HepG2 (cell line): Measurements from ENCODE around the gene TBX18. TPM values are rescaled to one million over a fixed set of nuclear protein-coding genes. Genes with fewer than 3 reads are reported as not detected.

Experiments used
- ATAC-seq: fragments of 200-7000 bp; cut with Tn5 transposase; 3 replicates; pipeline ENCODE4 v1.9.1; 2020; ENCODE audit warnings: mild to moderate bottlenecking, moderate library complexity
- BruUV-seq: library from RNA; stranded (reverse); fragments of 400-500 nt; replicated peaks from 2 replicates; lab custom pipeline; 2021; lab: Mats Ljungman, UMichigan
- CTCF ChIA-PET: fragments of 300-600 bp; formaldehyde crosslinking; extraction: SDS; loops from one replicate; lab custom pipeline; 2021; ENCODE audit warnings: low total read pairs, inconsistent platforms, low intra/inter-chr PET ratio; lab: Yijun Ruan, JAX
- POLR2A ChIA-PET: fragments of 350-600 bp; sonication (Branson Sonifier 250); formaldehyde crosslinking; loops from one replicate; lab custom pipeline; 2020; ENCODE audit warnings: antibody characterized with exemption, inconsistent platforms; lab: Yijun Ruan, JAX
- DNase-seq: peaks from one replicate; pipeline ENCODE4 v3.0.0-alpha.2; 2015; ENCODE audit warnings: low spot score
- FAIRE-seq: peaks from 3 replicates; lab custom pipeline; 2011; peaks lifted over from hg19 to GRCh38; lab: Jason Lieb, UNC
- H2AFZ ChIP-seq: one replicate; pipeline ENCODE4 v1.6.1; 2011; ENCODE audit warnings: low read length, inconsistent platforms
- H3K27ac ChIP-seq: fragments of 300-600 bp; 3 replicates; pipeline ENCODE4 v1.8.0; 2011; ENCODE audit warnings: mixed run types, mild to moderate bottlenecking, mixed read lengths, low read length, inconsistent platforms; ENCODE audit not compliant: insufficient read depth; ENCODE audit errors: extremely low read length
- H3K27me3 ChIP-seq, 2 experiments: fragments of 200-600 bp in 1 of 2; 2 replicates in 1 of 2; 3 replicates in 1 of 2; pipeline versions ENCODE4 v1.6.0 to v1.8.0; 2011; ENCODE audit warnings: low read length in 2 of 2, mild to moderate bottlenecking in 2 of 2, moderate library complexity in 2 of 2, inconsistent platforms in 1 of 2; ENCODE audit not compliant: insufficient read depth in 2 of 2, control insufficient read depth in 1 of 2
- H3K36me3 ChIP-seq, 2 experiments: fragments of 200-600 bp in 1 of 2; replicated peaks in 1 of 2; 2 replicates in 1 of 2; 3 replicates in 1 of 2; pipeline versions ENCODE4 v1.5.1 to v1.8.0; 2011; ENCODE audit warnings: low read length in 2 of 2, inconsistent platforms in 1 of 2; ENCODE audit not compliant: insufficient read depth in 2 of 2, control insufficient read depth in 1 of 2
- H3K4me1 ChIP-seq: 2 replicates; pipeline ENCODE4 v1.5.1; 2012; ENCODE audit warnings: low read length, inconsistent platforms; ENCODE audit not compliant: insufficient read depth
- H3K4me2 ChIP-seq: 2 replicates; pipeline ENCODE4 v1.6.0; 2011; ENCODE audit warnings: low read depth, low read length, inconsistent platforms
- H3K4me3 ChIP-seq, 3 experiments: fragments of 200-600 bp in 1 of 3; sonication (generic), shearing (Covaris generic) in 1 of 3; replicated peaks in 1 of 3; 2 replicates each; pipeline ENCODE4 v1.5.1; 2011 to 2016; ENCODE audit warnings: low read length in 3 of 3, inconsistent platforms in 2 of 3, low read depth in 2 of 3, mild to moderate bottlenecking in 2 of 3, control low read depth in 1 of 3, mixed read lengths in 1 of 3; ENCODE audit not compliant: insufficient read depth in 1 of 3
- H3K79me2 ChIP-seq: one replicate; pipeline ENCODE4 v1.6.1; 2011; ENCODE audit warnings: low read length, inconsistent platforms; ENCODE audit not compliant: insufficient read depth
- H3K9ac ChIP-seq: 2 replicates; pipeline ENCODE4 v1.6.0; 2011; ENCODE audit warnings: mild to moderate bottlenecking, low read depth, low read length, inconsistent platforms; ENCODE audit not compliant: insufficient read depth
- H3K9me3 ChIP-seq: 2 replicates; pipeline ENCODE4 v1.5.1; 2012; ENCODE audit warnings: mild to moderate bottlenecking, low read length
- H4K20me1 ChIP-seq: 2 replicates; pipeline ENCODE4 v1.6.0; 2011; ENCODE audit warnings: inconsistent platforms, mild to moderate bottlenecking, low read length, moderate library complexity; ENCODE audit not compliant: insufficient read depth
- EEA1 ChIP-seq: sonication (generic); formaldehyde crosslinking; IDR thresholded peaks from 2 replicates; pipeline ENCODE4 v1.5.1; 2020; ENCODE audit warnings: mild to moderate bottlenecking, missing genetic modification reagents, borderline replicate concordance
- FOXA3 ChIP-seq: IDR thresholded peaks from 2 replicates; pipeline ENCODE4 v1.6.1; 2016; ENCODE audit warnings: missing genetic modification reagents, missing compliant biosample characterization
- HOXD1 ChIP-seq: sonication (generic); formaldehyde crosslinking; IDR thresholded peaks from 2 replicates; pipeline ENCODE4 v1.5.0; 2020; ENCODE audit warnings: missing genetic modification reagents
- KLF11 ChIP-seq: IDR thresholded peaks from 2 replicates; pipeline ENCODE4 v1.6.1; 2016; ENCODE audit warnings: missing compliant biosample characterization
- LCORL ChIP-seq, 2 experiments: fragments of 450-650 bp in 1 of 2; sonication (generic) in 1 of 2; formaldehyde crosslinking in 1 of 2; IDR thresholded peaks; 2 replicates each; pipeline versions ENCODE4 v1.5.0 to v1.6.1; 2017 to 2020; ENCODE audit warnings: antibody characterized with exemption in 1 of 2, missing genetic modification reagents in 1 of 2
- NFIC ChIP-seq: IDR thresholded peaks from 2 replicates; pipeline ENCODE4 v1.6.1; 2012; ENCODE audit warnings: mild to moderate bottlenecking, low read length, inconsistent platforms
- NR3C1 ChIP-seq: sonication (generic); formaldehyde crosslinking; IDR thresholded peaks from 2 replicates; pipeline ENCODE4 v1.4.0; 2020; ENCODE audit warnings: missing genetic modification reagents
- RELA ChIP-seq: sonication (generic); formaldehyde crosslinking; IDR thresholded peaks from 2 replicates; pipeline ENCODE4 v1.4.0; 2020; ENCODE audit warnings: missing genetic modification reagents
- RFXAP ChIP-seq: sonication (generic); formaldehyde crosslinking; IDR thresholded peaks from 2 replicates; pipeline ENCODE4 v1.4.0; 2020; ENCODE audit warnings: missing genetic modification reagents, borderline replicate concordance
- SIX4 ChIP-seq: sonication (generic); formaldehyde crosslinking; IDR thresholded peaks from 2 replicates; pipeline ENCODE4 v1.4.0; 2020; ENCODE audit warnings: missing genetic modification reagents
- SPEN ChIP-seq: sonication (generic); formaldehyde crosslinking; IDR thresholded peaks from 2 replicates; pipeline ENCODE4 v1.5.1; 2020; ENCODE audit warnings: low read depth, mild to moderate bottlenecking, missing genetic modification reagents
- ZNF121 ChIP-seq: sonication (generic); formaldehyde crosslinking; IDR thresholded peaks from 2 replicates; pipeline ENCODE4 v1.5.0; 2020; ENCODE audit warnings: mild to moderate bottlenecking, missing genetic modification reagents
- ZNF784 ChIP-seq: sonication (generic); formaldehyde crosslinking; IDR thresholded peaks from 2 replicates; pipeline ENCODE4 v1.5.1; 2020; ENCODE audit warnings: missing genetic modification reagents, mild to moderate bottlenecking, borderline replicate concordance
- WGBS: methylation state at CpG from one replicate; pipeline ENCODE4 v1.1.6; 2017; ENCODE audit warnings: low lambda C conversion rate; 5-methylcytosine and 5-hydroxymethylcytosine counted together
- in situ Hi-C: cut with HindIII; loops from 2 replicates; pipeline ENCODE4 v1.10.0; 2017; ENCODE audit warnings: low pct_unique_long_range_greater_than_20kb; ENCODE audit not compliant: extremely low pct_ligation_motif_present
- intact Hi-C: fragments of 100-400 bp; cut with micrococcal nuclease; formaldehyde crosslinking; loops from one replicate; pipeline ENCODE4 v1.10.0; 2022; ENCODE audit not compliant: unreplicated experiment
- polyA plus RNA-seq, 8 experiments: library from polyadenylated mRNA; depleted of rRNA in 3 of 8; stranded (reverse) in 7 of 8; unstranded in 1 of 8; fragments of >200 nt; fragmentation: Illumina TruSeq in 4 of 8; extraction: Trizol in 4 of 8; gene quantifications; 2 replicates each; pipeline versions ENCODE4 v1.2.1 to v1.2.3, GENCODE V29; 2011 to 2016; ENCODE audit warnings: low read depth in 4 of 8, missing spikeins in 1 of 8, mixed read lengths in 1 of 8; ENCODE audit not compliant: insufficient read depth in 1 of 8
- total RNA-seq, 5 experiments: library from RNA; depleted of rRNA; stranded (reverse); fragments of >200 nt; fragmentation: Illumina TruSeq; extraction: Trizol; gene quantifications; 2 replicates each; pipeline ENCODE4 v1.2.3, GENCODE V29; 2016; ENCODE audit warnings: low read depth in 1 of 5
- TF ChIP-seq, protein P1 (sequence below): sonication (generic); formaldehyde crosslinking; IDR thresholded peaks from 2 replicates; pipeline ENCODE4 v1.4.0; 2020; ENCODE audit warnings: missing genetic modification reagents
- TF ChIP-seq, protein P2 (sequence below): sonication (generic); formaldehyde crosslinking; IDR thresholded peaks from 2 replicates; pipeline ENCODE4 v1.8.0; 2022; ENCODE audit warnings: missing genetic modification reagents, mild to moderate bottlenecking, moderate library complexity, borderline replicate concordance

Gene TBX18
- total and polyA plus RNA-seq, 2 of the 13 experiments (the other 11 are each of a cell fraction or from before 2014, with no cell fraction given), result not detected

GRCh38 chr6:84773133-84773430, 8.7 kb upstream of the TBX18 start (continued):
- no peak for TF ChIP-seq LCORL (IDR thresholded peaks at IDR 0.05)
- TF ChIP-seq LCORL (CRISPR knock-in tag; IDR thresholded peaks at IDR 0.05), result no peak
- no peak for TF ChIP-seq ZNF121
- no peak for TF ChIP-seq SIX4 (CRISPR knock-in tag)
- TF ChIP-seq RFXAP (CRISPR knock-in tag), result no peak
- no peak for TF ChIP-seq SPEN

DNA sequence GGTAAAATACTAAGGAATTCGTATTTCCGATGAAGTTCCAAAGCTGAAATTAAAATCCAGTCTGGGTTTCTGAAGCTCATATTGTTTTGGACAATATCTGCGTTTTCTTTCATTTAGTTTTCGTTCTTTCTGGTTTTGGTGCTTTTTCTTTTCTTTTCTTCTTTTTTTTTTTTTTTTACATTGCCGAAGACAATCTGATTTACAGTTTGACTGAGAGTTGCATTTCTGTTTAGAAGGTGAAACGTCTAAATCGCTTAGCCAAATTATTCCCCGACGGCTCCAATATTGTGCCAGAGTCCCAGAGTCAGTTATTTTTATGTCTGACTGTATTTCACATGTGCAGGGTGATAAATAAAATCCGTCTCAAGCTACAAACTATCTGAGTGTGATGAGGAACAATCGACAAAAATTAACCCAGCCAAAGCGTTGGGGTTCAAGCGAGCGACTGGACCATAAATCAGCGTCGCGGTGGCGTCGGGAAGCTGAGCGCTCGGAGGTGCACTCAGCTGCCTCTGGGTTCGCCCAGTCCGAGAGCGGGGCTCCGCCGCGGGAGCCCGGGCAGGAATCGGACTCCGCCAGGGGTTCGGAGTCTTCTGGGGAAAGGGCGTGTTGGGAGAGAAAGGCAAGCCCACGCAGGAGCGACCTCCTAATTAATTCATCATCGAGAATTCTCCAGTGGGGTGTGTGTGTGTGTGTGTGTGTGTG, 8.2 kb upstream of the TBX18 start:
- no TSS peak for BruUV-seq
- POLR2A ChIA-PET, result no interaction called here
- Histone ChIP-seq H3K4me2 (no peak overlapping the region), H3K79me2 (no peaks in the 10 kb centered on the region), H3K36me3 (no peaks in the 10 kb centered on the region), H4K20me1 (no peaks in the 10 kb centered on the region), H3K27ac (no peak overlapping the region), H3K27me3 (peaks cover 0 to 14% of the 10 kb centered on the region in 2 experiments; a peak in 4 of 5 replicates), H3K4me1 (no peaks in the 10 kb centered on the region), H3K9ac (no peak overlapping the region), H3K4me3 (no peak overlapping the region), H2AFZ (no peak overlapping the region), H3K9me3 (no peaks in the 10 kb centered on the region)
- CTCF ChIA-PET, result no interaction called here
- intact Hi-C loops (no loop called here), in situ Hi-C loops (no loop called here)
- DNase-seq (no peak), FAIRE-seq (no peak), ATAC-seq (no peak)
- TF ChIP-seq NFIC (no peak), ZNF784 (CRISPR knock-in tag) (no peak), NR3C1 (CRISPR knock-in tag) (no peak), HOXD1 (no peak), EEA1 (CRISPR knock-in tag) (no peak), FOXA3 (no peak), KLF11 (CRISPR knock-in tag) (no peak), RELA (no peak)
- TF ChIP-seq, protein P1, sequence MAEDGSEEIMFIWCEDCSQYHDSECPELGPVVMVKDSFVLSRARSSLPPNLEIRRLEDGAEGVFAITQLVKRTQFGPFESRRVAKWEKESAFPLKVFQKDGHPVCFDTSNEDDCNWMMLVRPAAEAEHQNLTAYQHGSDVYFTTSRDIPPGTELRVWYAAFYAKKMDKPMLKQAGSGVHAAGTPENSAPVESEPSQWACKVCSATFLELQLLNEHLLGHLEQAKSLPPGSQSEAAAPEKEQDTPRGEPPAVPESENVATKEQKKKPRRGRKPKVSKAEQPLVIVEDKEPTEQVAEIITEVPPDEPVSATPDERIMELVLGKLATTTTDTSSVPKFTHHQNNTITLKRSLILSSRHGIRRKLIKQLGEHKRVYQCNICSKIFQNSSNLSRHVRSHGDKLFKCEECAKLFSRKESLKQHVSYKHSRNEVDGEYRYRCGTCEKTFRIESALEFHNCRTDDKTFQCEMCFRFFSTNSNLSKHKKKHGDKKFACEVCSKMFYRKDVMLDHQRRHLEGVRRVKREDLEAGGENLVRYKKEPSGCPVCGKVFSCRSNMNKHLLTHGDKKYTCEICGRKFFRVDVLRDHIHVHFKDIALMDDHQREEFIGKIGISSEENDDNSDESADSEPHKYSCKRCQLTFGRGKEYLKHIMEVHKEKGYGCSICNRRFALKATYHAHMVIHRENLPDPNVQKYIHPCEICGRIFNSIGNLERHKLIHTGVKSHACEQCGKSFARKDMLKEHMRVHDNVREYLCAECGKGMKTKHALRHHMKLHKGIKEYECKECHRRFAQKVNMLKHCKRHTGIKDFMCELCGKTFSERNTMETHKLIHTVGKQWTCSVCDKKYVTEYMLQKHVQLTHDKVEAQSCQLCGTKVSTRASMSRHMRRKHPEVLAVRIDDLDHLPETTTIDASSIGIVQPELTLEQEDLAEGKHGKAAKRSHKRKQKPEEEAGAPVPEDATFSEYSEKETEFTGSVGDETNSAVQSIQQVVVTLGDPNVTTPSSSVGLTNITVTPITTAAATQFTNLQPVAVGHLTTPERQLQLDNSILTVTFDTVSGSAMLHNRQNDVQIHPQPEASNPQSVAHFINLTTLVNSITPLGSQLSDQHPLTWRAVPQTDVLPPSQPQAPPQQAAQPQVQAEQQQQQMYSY, result no peak
- TF ChIP-seq, protein P2, sequence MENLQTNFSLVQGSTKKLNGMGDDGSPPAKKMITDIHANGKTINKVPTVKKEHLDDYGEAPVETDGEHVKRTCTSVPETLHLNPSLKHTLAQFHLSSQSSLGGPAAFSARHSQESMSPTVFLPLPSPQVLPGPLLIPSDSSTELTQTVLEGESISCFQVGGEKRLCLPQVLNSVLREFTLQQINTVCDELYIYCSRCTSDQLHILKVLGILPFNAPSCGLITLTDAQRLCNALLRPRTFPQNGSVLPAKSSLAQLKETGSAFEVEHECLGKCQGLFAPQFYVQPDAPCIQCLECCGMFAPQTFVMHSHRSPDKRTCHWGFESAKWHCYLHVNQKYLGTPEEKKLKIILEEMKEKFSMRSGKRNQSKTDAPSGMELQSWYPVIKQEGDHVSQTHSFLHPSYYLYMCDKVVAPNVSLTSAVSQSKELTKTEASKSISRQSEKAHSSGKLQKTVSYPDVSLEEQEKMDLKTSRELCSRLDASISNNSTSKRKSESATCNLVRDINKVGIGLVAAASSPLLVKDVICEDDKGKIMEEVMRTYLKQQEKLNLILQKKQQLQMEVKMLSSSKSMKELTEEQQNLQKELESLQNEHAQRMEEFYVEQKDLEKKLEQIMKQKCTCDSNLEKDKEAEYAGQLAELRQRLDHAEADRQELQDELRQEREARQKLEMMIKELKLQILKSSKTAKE (CRISPR knock-in tag), result no peak
- 67% methylated on average over 35 of the region's 35 CpGs for WGBS
